Stimulated activated CD4-positive, alpha-beta T cell treated with anti-CD3 and anti-CD28 coated beads, Interleukin-15, amount 100 ng/mL, for 1 hour (primary cell): Measurements from ENCODE around the gene FOXK1.

Experiments used
- DNase-seq, 2 donors: peaks; one replicate each; pipeline ENCODE4 v3.0.0-alpha.2; 2020; ENCODE audit warnings: low read depth in 1 of 2, low spot score in 1 of 2

Gene FOXK1

GRCh38 chr7:4694305-4694704, 12.2 kb downstream of the FOXK1 start:
- DNase-seq = no peak

- DNase-seq = no peak
Measured at GRCh38 chr7:4698707-4699275, 16.7 kb downstream of the FOXK1 start.

GRCh38 chr7:4699841-4700240, 17.7 kb downstream of the FOXK1 start:
- DNase-seq = no peak

GRCh38 chr7:4700577-4701235, 18.6 kb downstream of the FOXK1 start:
- DNase-seq = no peak

GRCh38 chr7:4702961-4703512, 20.9 kb downstream of the FOXK1 start:
- no peak for DNase-seq

GRCh38 chr7:4703532-4703931, 21.4 kb downstream of the FOXK1 start:
- DNase-seq = no peak

- DNase-seq = no peak
Measured at GRCh38 chr7:4706384-4707216, 24.5 kb downstream of the FOXK1 start.

- no peak for DNase-seq
Measured at GRCh38 chr7:4707217-4707741, 25.2 kb downstream of the FOXK1 start.

GRCh38 chr7:4707980-4708411, 25.9 kb downstream of the FOXK1 start:
- no peak for DNase-seq

- DNase-seq = no peak
Measured at GRCh38 chr7:4709187-4709586, 27.1 kb downstream of the FOXK1 start.

- no peak for DNase-seq
Measured at GRCh38 chr7:4711093-4711492, 29.0 kb downstream of the FOXK1 start.

- DNase-seq = no peak
Measured at GRCh38 chr7:4711634-4712033, 29.5 kb downstream of the FOXK1 start.

GRCh38 chr7:4712281-4713182, 30.4 kb downstream of the FOXK1 start:
- no peak for DNase-seq

- no peak for DNase-seq
Measured at GRCh38 chr7:4713183-4713784, 31.2 kb downstream of the FOXK1 start.

- no peak for DNase-seq
Measured at GRCh38 chr7:4714161-4714700, 32.1 kb downstream of the FOXK1 start.

GRCh38 chr7:4714767-4715409, 32.8 kb downstream of the FOXK1 start:
- DNase-seq = no peak

GRCh38 chr7:4715410-4715776, 33.3 kb downstream of the FOXK1 start:
- no peak for DNase-seq

GRCh38 chr7:4716946-4717795, 35.1 kb downstream of the FOXK1 start:
- no peak for DNase-seq

- no peak for DNase-seq
Measured at GRCh38 chr7:4718075-4718474, 36.0 kb downstream of the FOXK1 start.
